HG03571 (cell line): ENCODE measurements around the gene CCDC14.
"Not testable (repeated sequence)": the region's sequence is repeated elsewhere in the genome, so short reads cannot be mapped to it uniquely, and the experiment has no call there.

Experiments used
- ATAC-seq: cut with Tn5 transposase; IDR thresholded peaks from one replicate; pipeline ENCODE4 v1.9.1; 2021; ENCODE audit not compliant: unreplicated experiment

The CCDC14 gene

DNA sequence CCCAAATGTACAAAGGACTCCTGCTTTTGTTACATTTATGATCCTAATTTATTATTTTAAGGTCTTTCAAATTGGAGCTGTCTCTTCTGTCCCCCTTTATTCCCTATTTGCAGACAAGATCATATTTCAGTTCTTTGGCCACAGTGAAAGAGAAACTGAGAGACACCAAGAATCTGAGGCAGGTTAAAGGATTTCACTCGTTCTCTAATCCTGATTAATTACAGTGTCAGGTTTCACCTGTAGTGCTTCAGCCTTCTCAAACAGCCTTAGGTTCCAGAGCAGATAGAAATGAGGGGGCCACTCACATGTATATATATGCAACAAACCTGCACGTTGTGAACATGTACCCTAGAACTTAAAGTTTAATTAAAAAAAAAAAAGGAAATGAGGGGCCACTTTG lies 6.2 kb upstream of the CCDC14 start:
- ATAC-seq = not testable (repeated sequence)

DNA sequence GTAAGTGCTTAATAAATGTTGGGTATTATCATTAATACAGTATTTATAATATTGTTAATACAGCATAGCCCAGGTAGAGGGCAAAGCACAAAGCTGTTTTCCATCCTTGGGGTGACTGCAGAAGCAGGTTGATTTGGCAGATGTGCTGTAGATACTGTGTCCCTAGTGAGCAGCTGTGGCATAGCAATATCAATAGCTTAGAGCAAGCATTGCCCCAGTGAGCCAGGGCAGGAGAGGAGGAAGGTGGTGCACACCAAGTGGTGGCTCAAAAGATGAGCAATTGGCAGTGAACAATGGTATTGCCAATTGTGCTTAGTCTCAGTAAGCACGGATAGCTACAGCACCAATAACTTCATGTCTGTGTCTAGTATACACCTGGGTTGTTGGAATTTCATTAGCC lies 5.8 kb upstream of the CCDC14 start:
- not testable (repeated sequence) for ATAC-seq

- not testable (repeated sequence) for ATAC-seq
These were observed 3.8 kb upstream of the CCDC14 start for GRCh38 chr3:123964793-123965192.

DNA sequence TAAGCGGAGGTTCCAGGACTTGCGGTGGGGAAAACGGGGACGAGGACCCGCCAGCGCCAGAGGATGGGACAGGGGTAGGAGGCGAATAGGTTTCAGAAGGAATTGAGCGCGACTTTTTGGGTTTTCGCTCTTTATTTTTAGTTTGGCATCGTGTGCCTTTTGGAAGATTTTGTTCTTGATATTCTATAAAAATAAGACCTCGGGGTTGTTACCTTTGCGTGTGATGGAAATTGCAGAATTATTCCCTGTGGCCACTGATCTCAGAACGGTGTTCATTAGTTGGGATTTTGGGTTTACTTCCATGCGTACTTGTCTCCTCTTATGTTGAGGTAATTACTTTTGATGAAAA lies 453 bp upstream of the CCDC14 start:
- no peak for ATAC-seq

DNA sequence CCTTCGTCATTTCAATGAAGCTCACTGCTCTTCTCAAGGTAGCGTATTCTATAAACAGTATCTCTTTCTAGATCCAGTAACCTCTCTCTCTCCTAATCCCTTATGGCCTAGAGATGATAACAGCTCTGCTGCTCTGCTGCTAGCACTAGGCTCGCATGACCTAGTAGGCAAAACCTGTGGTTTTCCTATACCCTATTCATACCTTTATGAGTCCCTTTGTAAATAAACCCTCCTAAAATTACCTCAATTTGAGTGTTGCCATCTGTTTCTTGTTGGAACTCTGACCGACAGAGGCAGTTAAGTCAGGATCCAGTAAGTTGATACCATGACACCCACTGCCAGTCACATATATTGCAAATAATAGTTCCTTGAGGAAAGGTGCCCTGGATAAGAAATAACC lies 7.3 kb downstream of the CCDC14 start:
- no peak for ATAC-seq

GRCh38 chr3:123952844-123953520 lies 8.0 kb downstream of the CCDC14 start:
- ATAC-seq = no peak

- no peak for ATAC-seq
These were observed 9.2 kb downstream of the CCDC14 start for GRCh38 chr3:123951522-123952447.

DNA sequence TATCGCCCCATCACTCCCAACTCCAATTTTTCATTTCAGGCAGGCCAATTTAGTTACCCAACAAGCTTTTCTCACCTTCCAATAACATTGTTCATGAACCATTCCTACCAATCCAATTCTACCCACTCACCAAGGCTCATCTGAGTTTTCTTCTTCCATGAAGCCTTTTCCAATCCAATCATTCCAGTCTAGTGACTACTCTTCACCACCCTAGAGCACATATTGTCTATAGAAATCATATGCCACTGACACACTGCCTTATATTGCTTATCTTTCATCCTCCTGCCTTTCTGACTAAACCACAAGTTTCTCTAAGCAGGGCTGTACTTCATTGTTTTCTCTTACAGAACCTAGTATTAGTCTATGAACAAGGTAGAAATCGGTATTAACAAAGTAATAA lies 11.4 kb downstream of the CCDC14 start:
- ATAC-seq = no peak

GRCh38 chr3:123948449-123948848 lies 12.6 kb downstream of the CCDC14 start:
- ATAC-seq = no peak

DNA sequence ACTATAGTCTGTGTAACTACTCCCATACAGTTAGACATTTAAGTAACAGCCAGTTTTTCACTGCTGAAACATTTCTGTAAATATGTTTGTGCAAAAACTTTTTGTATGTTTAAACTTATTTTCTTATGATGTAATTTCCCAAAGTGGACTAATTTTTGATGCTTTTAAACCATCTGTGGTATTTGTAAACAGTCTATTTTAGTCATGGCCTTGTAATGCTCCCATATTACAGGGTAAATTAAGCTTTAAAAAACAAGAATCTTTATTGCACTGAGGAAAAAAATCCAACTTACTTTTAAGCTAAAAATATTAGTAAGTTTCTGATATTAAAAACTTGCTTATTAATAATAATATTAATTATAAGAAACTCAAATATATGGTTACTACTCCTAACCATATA lies 13.5 kb downstream of the CCDC14 start:
- no peak for ATAC-seq

- no peak for ATAC-seq
These were observed 19.5 kb downstream of the CCDC14 start for GRCh38 chr3:123941542-123941941.

GRCh38 chr3:123941121-123941520 lies 19.9 kb downstream of the CCDC14 start:
- no peak for ATAC-seq

GRCh38 chr3:123939706-123940105 lies 21.3 kb downstream of the CCDC14 start:
- no peak for ATAC-seq

- no peak for ATAC-seq
These were observed 24.6 kb downstream of the CCDC14 start for GRCh38 chr3:123936400-123936799.

GRCh38 chr3:123935830-123936229 lies 25.2 kb downstream of the CCDC14 start:
- no peak for ATAC-seq

DNA sequence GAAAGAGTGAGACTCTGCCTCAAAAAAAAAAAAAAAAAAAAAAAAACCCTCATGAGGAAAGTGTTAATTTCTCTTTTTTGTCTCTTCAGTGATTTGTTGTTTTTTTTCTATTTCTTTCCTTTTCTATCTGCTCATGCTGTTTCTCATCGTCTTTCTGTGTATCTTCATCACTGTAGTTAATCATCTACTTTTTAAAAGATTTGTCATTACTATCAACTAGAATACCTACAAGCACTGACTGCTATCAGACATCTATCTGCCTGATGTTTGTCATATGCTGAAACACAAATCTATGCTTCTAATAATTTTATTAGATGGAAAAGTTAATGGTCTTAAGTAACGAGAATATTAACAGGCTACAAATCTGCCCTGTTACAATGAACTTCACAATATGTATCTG lies 26.8 kb downstream of the CCDC14 start:
- no peak for ATAC-seq

- ATAC-seq = no peak
These were observed 30.6 kb downstream of the CCDC14 start for GRCh38 chr3:123930445-123930844.

DNA sequence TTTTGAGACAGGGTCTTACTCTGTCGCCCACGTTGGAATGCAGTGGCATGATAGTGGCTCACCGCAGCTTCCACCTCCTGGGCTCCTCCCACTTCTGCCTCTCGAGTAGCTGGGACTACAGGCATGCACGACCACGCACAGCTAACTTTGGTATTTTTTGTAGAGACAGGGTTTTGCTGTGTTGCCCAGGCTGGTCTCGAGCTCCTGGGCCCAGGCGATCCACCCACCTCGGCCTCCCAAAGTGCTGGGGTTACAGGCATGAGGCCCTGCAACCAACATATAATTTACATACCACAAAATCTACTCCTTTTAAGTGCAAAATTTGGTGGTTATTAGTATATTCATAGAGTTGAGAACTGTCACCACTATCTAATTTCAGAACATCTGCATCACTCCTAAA lies 31.7 kb downstream of the CCDC14 start:
- no peak for ATAC-seq

DNA sequence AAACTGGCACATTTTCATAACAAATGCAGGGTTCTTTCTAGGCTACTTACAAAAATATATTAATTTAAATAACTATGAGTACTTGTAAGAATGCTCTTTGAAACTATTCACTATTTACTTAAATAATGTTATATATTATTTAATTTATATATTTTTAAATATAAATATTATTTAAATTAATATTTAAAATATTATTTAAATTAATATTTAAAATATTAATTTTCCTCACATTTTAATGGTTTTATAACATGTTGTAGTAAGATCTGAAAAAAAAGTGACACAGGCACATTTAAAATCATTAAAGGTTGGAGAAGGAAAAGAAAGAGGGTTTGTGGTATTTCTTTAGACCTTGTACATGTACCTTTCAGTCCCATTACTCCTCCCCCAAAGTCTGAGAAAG lies 34.6 kb downstream of the CCDC14 start:
- ATAC-seq = no peak

DNA sequence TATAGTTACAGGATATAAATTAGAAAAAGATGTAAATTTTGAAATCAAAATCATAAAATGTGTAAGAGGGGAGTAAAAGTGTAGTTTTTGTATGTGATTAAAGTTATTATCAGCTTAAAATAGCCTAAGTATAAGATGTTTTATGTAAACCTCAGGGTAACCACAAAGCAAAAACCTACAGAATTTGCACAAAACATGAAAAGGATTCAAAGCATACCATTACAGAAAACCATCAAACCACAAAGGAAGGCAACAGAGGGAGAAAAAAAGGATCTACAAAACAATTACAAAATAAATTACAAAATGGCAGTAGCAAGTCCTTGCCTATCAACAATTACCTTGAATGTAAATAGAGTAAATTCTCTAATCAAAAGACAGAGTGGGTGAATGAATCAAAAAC lies 40.2 kb downstream of the CCDC14 start:
- ATAC-seq = no peak

DNA sequence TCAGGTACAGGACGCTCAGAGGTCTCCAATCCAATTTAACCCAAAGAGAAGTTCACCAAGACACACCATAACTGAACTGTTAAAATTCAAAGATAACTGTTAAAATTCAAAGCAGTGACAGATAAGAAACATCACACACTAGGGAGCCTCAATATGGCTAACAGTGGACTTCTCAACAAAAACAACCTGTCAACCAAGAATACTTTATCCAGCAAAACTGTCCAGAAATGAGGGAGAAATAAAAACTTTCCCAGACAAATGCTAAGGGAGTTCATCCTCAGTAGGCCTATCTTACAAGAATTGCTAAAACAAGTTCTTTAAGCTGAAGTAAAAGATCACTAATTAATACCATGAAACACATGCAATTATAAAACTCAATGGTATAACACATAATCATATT lies 40.6 kb downstream of the CCDC14 start:
- ATAC-seq = no peak

DNA sequence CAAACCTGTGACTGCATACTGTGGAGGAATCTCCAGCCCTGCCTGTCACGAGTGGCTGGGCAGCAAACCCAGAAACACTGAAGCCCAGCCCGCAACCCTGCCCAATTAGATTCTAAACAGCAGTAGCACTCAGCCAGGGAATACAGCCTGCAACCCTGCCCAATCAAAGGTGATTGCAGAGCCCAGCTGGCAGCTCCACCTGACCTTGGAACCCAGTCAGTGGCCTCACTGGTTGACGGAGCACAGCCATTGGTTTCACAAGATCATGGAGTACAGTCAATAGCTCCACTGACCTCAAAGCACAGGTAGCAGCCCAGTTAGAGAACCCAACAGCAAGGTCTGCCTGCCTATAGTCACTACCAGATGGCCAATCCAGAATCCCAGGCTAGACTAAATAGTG lies 41.7 kb downstream of the CCDC14 start:
- no peak for ATAC-seq
